Astrocyte (in vitro differentiated cells and primary cell): ENCODE data around the gene SLC12A8.

ENCODE experiments used
- CTCF ChIP-seq: IDR thresholded peaks from 2 replicates; pipeline ENCODE4 v1.5.1; 2011; ENCODE audit warnings: low read depth, mild to moderate bottlenecking, inconsistent platforms, low read length, moderate library complexity; ENCODE audit not compliant: insufficient read depth
- EZH2 ChIP-seq: IDR thresholded peaks from 2 replicates; pipeline ENCODE4 v1.6.1; 2012; ENCODE audit warnings: mild to moderate bottlenecking, low read length, inconsistent platforms; ENCODE audit not compliant: insufficient read depth

GRCh38 chr3:125075738-125076137 lies 136.8 kb downstream of the SLC12A8 start:
- no peak for TF ChIP-seq CTCF
- no peak for TF ChIP-seq EZH2
